ENCODE measurements around the gene RAD52. TPM values are rescaled to one million over a fixed set of nuclear protein-coding genes. Genes with fewer than 3 reads are reported as not detected.

The RAD52 gene
- total RNA-seq, 1 donor from 2014 or later = 12.8 TPM

GRCh38 chr12:870378-870777 is 79.1 kb downstream of the RAD52 start:
- DNase-seq (ENCODE audit: low spot score) = no peak

GRCh38 chr12:868722-869121 is 80.8 kb downstream of the RAD52 start:
- DNase-seq (ENCODE audit: low spot score) = no peak

- no peak for DNase-seq (ENCODE audit: low spot score)
These were observed 81.6 kb downstream of the RAD52 start for GRCh38 chr12:867905-868304.

GRCh38 chr12:865614-866013 is 83.9 kb downstream of the RAD52 start:
- DNase-seq (ENCODE audit: low spot score) = no peak

GRCh38 chr12:863285-863684 is 86.2 kb downstream of the RAD52 start:
- no peak for DNase-seq (ENCODE audit: low spot score)

- no peak for DNase-seq (ENCODE audit: low spot score)
These were observed 87.1 kb downstream of the RAD52 start for GRCh38 chr12:862303-862911.

Other genes starting within 250 kb of the RAD52 start
- gene WNK1, start 197.1 kb downstream of the RAD52 start, total RNA-seq (ENCODE audit: insufficient read depth, low replicate concordance) = 72.2 TPM
- gene ERC1, start 41.5 kb upstream of the RAD52 start, total RNA-seq (ENCODE audit: insufficient read depth, low replicate concordance) = 124 TPM

Measured in umbilical cord (tissue), 2 donors.